Stimulated activated CD4-positive, alpha-beta T cell treated with anti-CD3 and anti-CD28 coated beads, Interleukin-15, amount 100 ng/mL, for 24 hours (primary cell): ENCODE data around the gene CYP2A6.
"Not testable (repeated sequence)": the region's sequence is repeated elsewhere in the genome, so short reads cannot be mapped to it uniquely, and the experiment has no call there.

Experiments
- DNase-seq: peaks from one replicate; pipeline ENCODE4 v3.0.0-alpha.2; 2020

CYP2A6 gene

GRCh38 chr19:40843653-40844052, 6.6 kb downstream of the CYP2A6 start:
- peak; percentile 84 for DNase-seq

- DNase-seq: not testable (repeated sequence)
Observed at GRCh38 chr19:40842997-40843652, 7.1 kb downstream of the CYP2A6 start.

GRCh38 chr19:40842012-40842411, 8.2 kb downstream of the CYP2A6 start:
- DNase-seq: not testable (repeated sequence)

GRCh38 chr19:40838477-40838876, 11.8 kb downstream of the CYP2A6 start:
- DNase-seq: not testable (repeated sequence)

GRCh38 chr19:40836754-40837429, 13.4 kb downstream of the CYP2A6 start:
- no peak for DNase-seq

- DNase-seq: not testable (repeated sequence)
Observed at GRCh38 chr19:40833728-40834533, 16.3 kb downstream of the CYP2A6 start.

GRCh38 chr19:40832431-40832790, 17.8 kb downstream of the CYP2A6 start:
- DNase-seq: not testable (repeated sequence)

- DNase-seq: no peak
Observed at GRCh38 chr19:40831502-40832430, 18.5 kb downstream of the CYP2A6 start.

- not testable (repeated sequence) for DNase-seq
Observed at GRCh38 chr19:40830741-40831140, 19.5 kb downstream of the CYP2A6 start.

- DNase-seq: no peak
Observed at GRCh38 chr19:40829205-40829604, 21.0 kb downstream of the CYP2A6 start.

- DNase-seq: no peak
Observed at GRCh38 chr19:40827386-40828247, 22.6 kb downstream of the CYP2A6 start.

GRCh38 chr19:40826699-40827385, 23.4 kb downstream of the CYP2A6 start:
- not testable (repeated sequence) for DNase-seq

- not testable (repeated sequence) for DNase-seq
Observed at GRCh38 chr19:40826312-40826698, 23.9 kb downstream of the CYP2A6 start.

- not testable (repeated sequence) for DNase-seq
Observed at GRCh38 chr19:40825460-40826095, 24.7 kb downstream of the CYP2A6 start.

- not testable (repeated sequence) for DNase-seq
Observed at GRCh38 chr19:40824916-40825315, 25.3 kb downstream of the CYP2A6 start.

- DNase-seq: not testable (repeated sequence)
Observed at GRCh38 chr19:40822704-40823553, 27.3 kb downstream of the CYP2A6 start.

GRCh38 chr19:40822161-40822560, 28.1 kb downstream of the CYP2A6 start:
- DNase-seq: no peak

- peak; percentile 73 for DNase-seq
Observed at GRCh38 chr19:40819479-40820234, 30.6 kb downstream of the CYP2A6 start.
